NCI-H524 treated with DMSO at 0.1 percent for 48 hours (cell line): Measurements from ENCODE around the gene REPS2.
"Not testable (repeated sequence)": the region's sequence is repeated elsewhere in the genome, so short reads cannot be mapped to it uniquely, and the experiment has no call there.

ENCODE experiments used
- DNase-seq: peaks from one replicate; lab custom pipeline; 2025; lab: John Stamatoyannopoulos, UW

REPS2 gene

DNA sequence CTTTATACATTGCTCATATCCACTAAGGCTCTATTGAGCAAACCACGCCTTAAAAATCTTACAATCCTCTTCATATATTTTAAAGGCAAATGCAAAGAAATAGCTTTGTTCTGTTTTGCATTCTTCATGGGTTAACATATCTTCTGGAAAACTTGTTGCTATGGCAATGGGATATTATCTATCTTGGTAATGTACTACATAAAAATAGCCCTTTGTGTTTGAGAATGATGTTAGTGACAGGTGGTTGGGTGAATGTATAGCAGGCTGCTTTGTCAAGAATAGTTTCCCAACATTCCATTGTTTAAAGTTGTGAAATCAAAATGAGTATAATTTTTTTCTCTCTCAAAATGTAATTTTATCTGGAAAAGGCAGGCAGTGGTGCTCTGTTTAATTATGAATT lies 16.8 kb downstream of the REPS2 start:
- no peak for DNase-seq

GRCh38 chrX:16964976-16965375 lies 18.5 kb downstream of the REPS2 start:
- DNase-seq = not testable (repeated sequence)

- no peak for DNase-seq
Observed at GRCh38 chrX:16966752-16967448, 20.4 kb downstream of the REPS2 start.

GRCh38 chrX:16968753-16969152 lies 22.3 kb downstream of the REPS2 start:
- not testable (repeated sequence) for DNase-seq

- no peak for DNase-seq
Observed at GRCh38 chrX:16970977-16971376, 24.5 kb downstream of the REPS2 start.

DNA sequence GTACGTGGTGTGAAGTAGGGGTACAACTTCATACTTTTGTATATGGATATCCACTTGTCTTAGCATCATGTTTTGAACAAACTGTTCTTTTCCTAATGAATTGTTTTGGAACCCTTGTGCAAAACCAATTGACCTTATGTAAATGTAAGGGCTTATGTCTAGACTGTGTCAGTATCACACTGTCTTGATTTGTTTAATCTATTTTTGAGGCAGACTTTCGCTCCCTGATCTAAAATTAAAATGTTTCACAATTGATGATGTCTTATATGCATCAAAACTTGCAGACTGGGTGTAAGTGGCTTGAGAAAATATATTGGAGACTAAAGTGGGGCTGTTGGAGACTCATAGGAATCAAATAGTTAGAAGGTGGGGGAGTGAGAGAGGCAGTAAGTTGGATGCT lies 25.2 kb downstream of the REPS2 start:
- DNase-seq = no peak

DNA sequence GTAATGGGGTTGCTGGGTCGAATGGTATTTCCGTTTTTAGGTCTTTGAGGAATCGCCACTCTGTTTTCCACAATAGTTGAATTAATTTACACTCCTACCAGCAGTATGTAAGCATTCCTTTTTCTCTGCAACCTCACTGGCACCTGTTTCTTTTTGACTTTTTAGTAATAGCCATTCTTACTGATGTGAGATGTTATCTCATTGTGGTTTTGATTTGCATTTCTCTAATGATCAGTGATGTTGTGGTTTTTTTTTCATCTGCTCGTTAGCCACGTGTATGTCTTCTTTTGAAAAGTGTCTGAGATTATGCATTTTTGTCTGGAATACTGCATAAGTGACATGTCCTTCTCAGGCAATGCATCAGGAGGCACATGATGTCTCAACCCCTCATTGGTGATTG lies 28.8 kb downstream of the REPS2 start:
- no peak for DNase-seq

DNA sequence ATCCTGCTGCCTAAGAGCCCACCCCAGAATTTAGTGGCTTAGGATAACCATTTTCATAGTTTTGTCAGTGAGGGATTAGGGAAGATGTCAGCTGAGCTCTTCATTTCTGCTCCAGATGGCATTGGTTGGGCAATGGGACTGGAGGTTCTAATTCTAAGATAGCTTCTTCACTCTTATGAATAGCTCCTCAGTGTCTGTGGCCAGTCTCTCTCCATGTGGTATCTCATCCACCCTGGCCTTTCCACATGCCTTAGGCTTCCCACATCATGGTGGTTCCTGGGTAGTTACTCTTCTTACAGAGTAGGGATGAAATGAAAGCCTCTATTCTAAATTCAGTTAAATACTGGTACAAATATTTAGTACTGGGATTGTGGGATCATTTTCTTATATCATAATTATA lies 31.3 kb downstream of the REPS2 start:
- DNase-seq = peak; percentile 55

DNA sequence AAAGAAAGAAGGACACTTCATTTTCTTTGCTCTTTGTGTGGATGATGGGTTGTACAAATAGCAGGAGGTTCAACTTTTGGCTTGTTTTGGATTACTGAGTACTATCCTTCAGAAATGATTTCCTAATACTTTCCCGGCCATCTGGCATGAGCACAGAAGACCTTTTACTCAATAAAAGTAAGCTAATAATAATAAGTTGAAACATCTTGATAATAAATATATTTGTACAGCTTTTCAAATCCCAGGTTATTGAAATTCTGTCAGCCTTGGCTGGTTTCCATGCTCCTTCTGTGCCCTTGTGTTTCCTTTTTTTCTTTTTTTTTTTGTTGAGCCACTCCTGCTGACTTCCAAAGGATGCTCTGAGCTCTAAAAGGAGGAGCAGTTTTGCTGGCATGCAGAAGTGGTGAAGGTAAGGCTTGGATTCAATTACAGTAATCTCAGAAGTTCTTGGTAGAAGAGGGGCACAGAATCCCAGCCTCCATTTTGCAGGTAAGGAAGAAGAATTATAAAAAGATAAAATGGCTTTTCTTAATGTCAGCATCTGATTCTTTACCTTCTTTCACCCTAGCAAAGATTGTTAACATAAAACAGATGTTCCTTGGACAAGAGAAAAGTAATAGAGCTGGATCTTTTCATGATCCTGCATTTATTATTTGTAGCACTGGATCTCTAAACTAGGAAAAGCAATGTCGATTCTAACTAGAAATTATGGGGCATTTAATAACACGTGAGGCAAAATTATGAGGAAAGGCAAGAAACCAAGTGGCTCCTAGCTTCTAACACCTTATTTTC lies 31.9 kb downstream of the REPS2 start:
- DNase-seq = peak; percentile 50

- DNase-seq = peak; percentile 28
Observed at GRCh38 chrX:16979226-16979625, 32.8 kb downstream of the REPS2 start.

- DNase-seq = no peak
Observed at GRCh38 chrX:16981209-16981608, 34.8 kb downstream of the REPS2 start.

DNA sequence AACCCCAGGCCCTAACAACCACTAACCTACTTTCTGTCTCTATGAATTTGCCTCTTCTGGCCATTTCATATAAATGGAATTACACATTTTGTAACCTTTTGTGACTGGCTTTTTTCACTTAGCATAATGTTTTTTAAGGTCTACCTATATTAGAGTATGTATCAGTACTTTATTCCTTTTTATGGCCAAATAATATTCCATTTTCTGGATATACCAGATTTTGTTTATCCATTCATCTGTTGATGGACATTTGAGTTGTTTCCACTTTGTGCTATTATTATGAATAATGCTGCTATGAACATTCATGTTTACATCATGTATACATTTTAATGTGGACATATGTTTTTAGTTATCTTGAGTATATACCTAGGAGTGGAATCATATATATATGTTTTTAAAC lies 35.5 kb downstream of the REPS2 start:
- no peak for DNase-seq

GRCh38 chrX:16983051-16983450 lies 36.6 kb downstream of the REPS2 start:
- no peak for DNase-seq

GRCh38 chrX:16985286-16985685 lies 38.8 kb downstream of the REPS2 start:
- no peak for DNase-seq

- no peak for DNase-seq
Observed at GRCh38 chrX:16986169-16986568, 39.7 kb downstream of the REPS2 start.

DNA sequence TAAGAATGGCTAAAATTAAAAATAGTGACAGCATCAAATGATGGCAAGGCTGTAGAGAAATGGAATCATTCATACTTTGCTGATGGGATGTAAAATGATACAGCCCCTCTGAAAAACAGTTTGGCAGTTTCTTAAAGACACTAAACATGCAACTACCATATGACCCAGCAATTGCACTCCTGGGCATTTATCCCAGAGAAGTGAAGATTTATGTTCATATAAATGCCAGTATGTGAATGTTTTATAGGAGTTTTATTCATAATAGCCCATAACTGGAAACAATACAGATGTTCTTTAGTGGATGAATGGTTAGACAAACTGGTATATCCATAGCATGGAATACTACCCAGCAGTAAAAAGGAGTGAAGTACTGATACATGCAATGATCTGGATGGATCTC lies 43.3 kb downstream of the REPS2 start:
- no peak for DNase-seq

GRCh38 chrX:16990839-16991238 lies 44.4 kb downstream of the REPS2 start:
- DNase-seq = no peak

DNA sequence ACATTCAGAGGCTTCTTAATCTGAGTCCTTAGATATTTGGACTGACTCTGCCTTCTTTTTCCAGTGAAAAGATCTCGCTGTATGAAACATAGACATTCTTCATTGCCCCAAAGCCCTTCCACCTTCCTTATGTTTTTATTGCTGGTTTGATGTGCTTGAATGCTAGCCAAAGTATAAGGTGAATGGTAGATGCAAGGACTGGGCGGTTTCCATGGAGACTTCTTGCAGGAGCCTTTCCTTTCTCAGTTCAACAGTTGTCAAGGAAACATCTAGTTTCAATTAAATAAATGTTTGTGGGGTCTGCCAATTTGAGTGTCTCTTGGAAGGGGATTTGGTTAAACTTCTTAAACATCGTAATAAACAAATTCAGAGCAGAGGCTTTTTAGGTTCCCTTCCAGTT lies 46.0 kb downstream of the REPS2 start:
- no peak for DNase-seq

- no peak for DNase-seq
Observed at GRCh38 chrX:16992951-16993350, 46.5 kb downstream of the REPS2 start.

DNA sequence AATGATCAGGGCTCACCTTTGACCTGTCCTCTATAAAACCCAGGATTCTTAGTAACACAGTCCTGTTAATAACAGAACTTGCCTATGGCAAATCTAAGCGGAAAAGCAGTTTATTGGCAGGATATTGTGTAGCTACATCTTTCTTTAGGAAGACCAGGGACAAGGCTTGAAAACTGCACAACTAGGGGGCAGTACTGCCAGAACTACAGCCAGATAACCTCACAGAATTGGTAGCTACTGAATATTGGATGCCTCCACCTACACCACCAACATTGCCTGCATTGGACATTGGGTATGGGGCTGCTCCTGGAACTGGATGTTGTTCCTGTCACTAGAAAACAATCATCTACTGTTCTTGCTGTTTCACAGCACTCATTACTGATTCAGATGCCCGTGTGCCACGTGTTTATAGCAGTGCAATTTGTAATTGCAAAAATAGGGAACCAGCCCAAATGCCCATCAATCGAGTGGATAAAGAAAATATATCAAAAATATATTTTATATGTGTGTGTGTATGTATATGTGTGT lies 47.4 kb downstream of the REPS2 start:
- no peak for DNase-seq

DNA sequence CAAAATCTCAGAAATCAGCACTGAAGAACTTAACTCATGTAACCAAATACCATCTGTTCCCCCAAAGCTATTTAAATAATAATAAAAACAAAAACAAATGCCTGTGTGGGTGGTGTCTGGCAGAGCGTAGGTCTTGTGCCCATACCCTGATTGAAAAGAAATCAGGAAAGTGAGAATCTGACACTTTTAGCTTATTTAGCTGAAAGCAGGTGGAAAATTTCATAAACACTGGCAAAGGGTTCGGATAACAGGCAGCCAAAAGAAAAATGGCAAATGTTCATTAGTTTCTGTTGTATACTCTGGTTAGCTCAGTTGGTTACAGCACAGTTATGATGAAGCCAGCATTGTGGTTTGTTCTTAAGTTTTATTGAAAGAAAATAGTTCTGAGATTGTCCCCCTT lies 48.3 kb downstream of the REPS2 start:
- no peak for DNase-seq

DNA sequence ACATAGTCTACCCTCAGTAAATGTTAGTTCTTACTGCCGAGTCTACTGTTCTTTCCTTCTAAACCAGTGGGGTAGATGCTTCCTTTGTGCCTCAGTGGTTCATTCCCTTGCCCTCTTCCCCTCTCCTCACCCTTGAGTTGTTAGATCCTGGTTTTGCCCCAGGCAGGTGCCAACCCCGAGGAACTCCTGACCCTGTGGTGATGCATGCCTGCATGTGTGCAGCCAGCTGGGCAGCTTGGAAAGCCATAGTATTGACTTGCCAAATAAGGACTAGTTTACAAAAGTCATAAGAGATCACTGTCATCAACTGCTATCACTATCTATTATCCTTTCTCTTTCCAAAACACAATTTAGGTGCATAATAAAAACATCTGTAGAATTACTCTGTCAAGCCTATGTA lies 50.9 kb downstream of the REPS2 start:
- DNase-seq = no peak

DNA sequence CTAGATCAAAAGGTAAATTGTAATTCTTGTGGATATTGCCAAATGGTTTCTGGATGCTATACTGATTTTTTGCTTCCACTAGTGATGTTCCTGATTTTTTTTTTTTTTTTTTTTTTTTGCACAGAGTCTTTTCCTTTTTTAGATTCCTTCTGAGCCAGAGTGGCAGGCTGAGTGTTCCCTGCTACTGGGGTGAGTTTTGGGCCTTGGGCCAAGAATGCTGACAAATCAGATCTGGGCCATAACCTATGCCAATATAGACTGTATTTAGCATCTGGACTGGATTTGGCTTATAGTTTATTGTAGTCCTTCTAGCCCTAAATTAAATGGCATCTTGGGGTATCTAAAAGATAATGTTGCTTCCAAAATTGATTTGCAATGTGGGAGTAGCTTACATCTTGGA lies 52.8 kb downstream of the REPS2 start:
- no peak for DNase-seq
